Right kidney (tissue), 9 donors: Measurements from ENCODE around the gene RNF130.
A peak's percentile ranks its signal among the peaks of the same experiment; 100 is the strongest.

ENCODE experiments used
- DNase-seq: peaks from one replicate; pipeline ENCODE4 v3.0.0-alpha.2; 2016
- long read RNA-seq, 8 donors: transcript quantifications; one replicate each; lab custom pipeline, GENCODE V29; 2026

The RNF130 gene, protein sequence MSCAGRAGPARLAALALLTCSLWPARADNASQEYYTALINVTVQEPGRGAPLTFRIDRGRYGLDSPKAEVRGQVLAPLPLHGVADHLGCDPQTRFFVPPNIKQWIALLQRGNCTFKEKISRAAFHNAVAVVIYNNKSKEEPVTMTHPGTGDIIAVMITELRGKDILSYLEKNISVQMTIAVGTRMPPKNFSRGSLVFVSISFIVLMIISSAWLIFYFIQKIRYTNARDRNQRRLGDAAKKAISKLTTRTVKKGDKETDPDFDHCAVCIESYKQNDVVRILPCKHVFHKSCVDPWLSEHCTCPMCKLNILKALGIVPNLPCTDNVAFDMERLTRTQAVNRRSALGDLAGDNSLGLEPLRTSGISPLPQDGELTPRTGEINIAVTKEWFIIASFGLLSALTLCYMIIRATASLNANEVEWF
- long read RNA-seq, donor 1, transcript RNF130-205 (9 exons, 2,263 nt) = major isoform, 38 of 77 reads
- long read RNA-seq, donor 1, partial matches to known transcripts = 27 of 77 reads
- long read RNA-seq, donor 1, other reads (novel, unspliced or antisense) = 9 of 77 reads
- long read RNA-seq, donor 2, transcript RNF130-205 (9 exons, 2,263 nt) = major isoform, 17 of 53 reads
- long read RNA-seq, donor 2, partial matches to known transcripts = 21 of 53 reads
- long read RNA-seq, donor 2, other reads (novel, unspliced or antisense) = 10 of 53 reads
- long read RNA-seq, donor 3, transcript RNF130-205 (9 exons, 2,263 nt) = major isoform, 22 of 39 reads
- long read RNA-seq, donor 3, partial matches to known transcripts = 12 of 39 reads
- long read RNA-seq, donor 3, other reads (novel, unspliced or antisense) = 5 of 39 reads
- long read RNA-seq, donor 4, transcript RNF130-205 (9 exons, 2,263 nt) = major isoform, 23 of 44 reads
- long read RNA-seq, donor 4, partial matches to known transcripts = 6 of 44 reads
- long read RNA-seq, donor 4, other reads (novel, unspliced or antisense) = 11 of 44 reads
- long read RNA-seq, donor 5, transcript RNF130-205 (9 exons, 2,263 nt) = major isoform, 29 of 39 reads
- long read RNA-seq, donor 5, partial matches to known transcripts = 0 of 39 reads
- long read RNA-seq, donor 5, other reads (novel, unspliced or antisense) = 7 of 39 reads
- long read RNA-seq, donor 6, transcript RNF130-205 (9 exons, 2,263 nt) = major isoform, 31 of 56 reads
- long read RNA-seq, donor 6, partial matches to known transcripts = 13 of 56 reads
- long read RNA-seq, donor 6, other reads (novel, unspliced or antisense) = 9 of 56 reads
- long read RNA-seq, donor 7, full-length matches to known transcripts = 45 of 107 reads
- long read RNA-seq, donor 7, partial matches to known transcripts = 47 of 107 reads
- long read RNA-seq, donor 7, other reads (novel, unspliced or antisense) = 15 of 107 reads
- long read RNA-seq, donor 8, transcript RNF130-205 (9 exons, 2,263 nt) = major isoform, 26 of 45 reads
- long read RNA-seq, donor 8, partial matches to known transcripts = 8 of 45 reads
- long read RNA-seq, donor 8, other reads (novel, unspliced or antisense) = 7 of 45 reads

DNA sequence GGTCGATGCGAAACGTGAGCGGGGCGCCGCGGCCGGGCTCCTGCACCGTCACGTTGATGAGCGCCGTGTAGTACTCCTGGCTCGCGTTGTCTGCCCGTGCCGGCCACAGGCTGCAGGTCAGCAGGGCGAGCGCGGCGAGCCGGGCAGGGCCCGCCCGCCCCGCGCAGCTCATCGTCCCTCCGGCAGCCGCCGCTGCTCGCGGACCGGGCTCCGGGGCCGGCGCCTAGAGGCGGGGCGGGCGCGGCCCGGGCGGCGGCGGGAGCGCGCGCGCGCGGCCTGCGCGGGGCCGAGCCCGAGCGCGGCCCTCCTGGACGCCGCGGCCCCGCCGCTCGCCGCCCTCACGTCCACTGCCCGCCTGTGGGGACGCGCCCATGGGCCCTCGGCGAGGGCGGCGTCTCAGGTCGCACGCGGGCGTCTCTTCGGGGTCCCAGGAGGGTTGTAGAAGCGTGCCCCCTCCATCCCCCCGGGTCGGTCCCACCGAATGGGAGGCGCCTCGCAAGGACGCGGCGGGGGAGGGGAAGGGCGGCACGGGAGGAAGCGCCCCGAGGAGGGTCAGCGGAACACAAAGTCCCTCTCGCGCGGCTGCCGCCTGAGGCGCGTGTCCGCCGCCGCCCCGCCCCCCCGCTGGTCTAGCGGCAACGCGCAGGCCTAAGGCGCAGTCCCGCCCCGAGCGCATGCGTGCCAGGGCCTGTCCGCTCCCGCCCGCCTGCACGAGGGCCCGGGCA, at the start of gene RNF130:
RNF130 (minus strand) TSS at position 229 of the 725 bp plus-strand sequence; CDS start at position 172, 57 bp downstream.
- peak; percentile 99 for DNase-seq

DNA sequence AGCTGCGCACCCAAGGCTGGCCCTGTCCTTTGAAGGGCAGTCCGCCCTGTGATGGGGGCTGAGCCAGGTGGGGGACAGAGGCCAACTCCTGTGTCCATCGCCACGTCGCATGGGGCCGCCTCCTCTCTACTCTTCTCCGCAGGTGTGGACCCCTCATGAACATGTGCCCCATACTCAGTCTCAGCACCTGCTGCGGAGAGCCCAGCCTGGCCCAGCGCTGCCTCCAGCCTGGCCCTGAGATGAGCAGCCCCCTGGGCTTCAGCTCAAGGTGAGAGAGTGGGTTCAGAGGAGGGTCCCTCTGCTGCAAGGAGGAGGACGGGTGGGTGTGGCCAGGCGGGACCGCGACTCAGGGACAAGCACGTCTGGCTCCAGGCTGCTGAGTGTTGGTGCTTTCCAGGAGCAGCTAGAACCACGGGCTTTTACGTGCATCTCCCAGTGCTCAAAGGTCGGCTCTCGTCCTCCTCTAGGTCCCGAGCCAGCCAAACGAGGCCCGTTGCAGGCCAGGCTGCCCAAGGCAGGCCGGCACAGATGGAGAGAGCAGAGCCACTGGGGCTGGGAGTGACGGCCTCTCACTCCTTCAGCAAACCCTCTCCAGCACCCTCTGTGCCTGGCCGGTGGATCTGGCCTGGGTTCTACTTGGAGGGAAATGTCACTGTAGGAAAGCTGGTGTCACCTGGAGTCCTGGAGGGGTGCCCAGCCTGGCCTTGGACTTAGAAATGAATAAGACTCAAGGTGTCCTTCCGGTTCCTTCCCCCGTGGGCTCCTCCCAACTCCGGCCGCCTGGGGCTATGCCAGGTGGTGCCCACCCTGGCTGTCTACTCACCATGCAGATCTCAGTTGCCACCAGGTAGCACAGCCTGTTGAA, 48.9 kb upstream of the RNF130 start:
- no peak for DNase-seq

DNA sequence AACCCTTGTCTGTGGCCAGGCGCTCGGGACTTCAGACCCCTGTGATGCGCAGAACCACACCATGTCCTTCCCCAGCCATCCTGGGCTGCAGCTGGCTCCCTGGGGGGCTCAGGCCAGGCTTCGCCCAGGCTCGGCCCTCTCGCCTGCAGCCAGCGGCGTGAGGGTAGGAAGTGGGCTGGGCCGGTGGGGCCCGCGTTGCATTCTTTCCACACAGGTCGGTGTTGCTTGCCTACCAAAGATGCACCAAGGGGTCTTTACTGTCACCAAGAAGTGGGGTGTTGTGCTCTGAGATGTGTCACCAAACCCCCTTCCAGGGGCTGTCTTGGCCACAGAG, 48.3 kb upstream of the RNF130 start:
- no peak for DNase-seq

DNA sequence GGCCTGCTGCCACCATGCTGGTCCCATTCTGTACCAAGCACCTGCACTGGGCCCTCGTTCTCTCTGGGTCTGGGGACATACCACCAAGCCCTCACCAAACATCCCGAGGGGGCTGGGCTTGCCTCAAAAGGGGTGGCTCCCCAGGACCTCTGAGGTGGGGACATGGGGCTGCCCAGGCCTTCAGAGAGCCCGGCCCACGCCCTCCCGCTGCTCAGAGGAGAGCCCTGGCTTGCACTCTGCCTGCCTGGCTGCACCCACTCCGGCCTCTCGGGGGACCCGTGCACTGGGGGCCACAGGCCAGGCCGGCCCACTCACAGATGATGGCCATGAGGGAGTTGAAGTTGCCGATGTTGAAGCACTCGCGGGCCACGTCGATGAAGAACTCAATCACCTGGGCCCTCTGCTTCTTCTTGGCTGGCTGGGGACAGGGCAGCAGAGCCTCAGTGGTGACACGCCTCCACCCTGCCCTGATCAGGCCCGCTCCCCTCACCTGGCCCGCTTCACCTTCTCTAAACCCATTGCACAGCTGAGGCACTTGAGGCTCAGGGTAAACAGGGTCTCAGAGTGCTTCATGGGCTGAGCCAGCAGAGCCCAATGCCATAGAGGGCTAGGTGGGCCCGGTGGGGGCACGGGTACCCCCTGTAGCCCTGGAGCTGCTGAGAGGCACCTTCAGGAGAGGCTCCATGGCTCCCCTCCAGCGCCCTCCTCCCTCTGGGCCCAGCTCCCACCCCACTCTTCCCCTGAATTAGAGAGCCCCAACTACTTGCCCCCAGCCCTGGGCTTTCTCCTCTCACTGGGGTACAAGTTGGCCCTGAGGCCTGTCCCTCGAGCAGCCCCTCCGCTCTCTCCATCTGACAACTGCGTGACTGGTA, 47.7 kb upstream of the RNF130 start:
- DNase-seq = no peak

GRCh38 chr5:180118391-180118791, 46.8 kb upstream of the RNF130 start:
- DNase-seq = no peak

DNA sequence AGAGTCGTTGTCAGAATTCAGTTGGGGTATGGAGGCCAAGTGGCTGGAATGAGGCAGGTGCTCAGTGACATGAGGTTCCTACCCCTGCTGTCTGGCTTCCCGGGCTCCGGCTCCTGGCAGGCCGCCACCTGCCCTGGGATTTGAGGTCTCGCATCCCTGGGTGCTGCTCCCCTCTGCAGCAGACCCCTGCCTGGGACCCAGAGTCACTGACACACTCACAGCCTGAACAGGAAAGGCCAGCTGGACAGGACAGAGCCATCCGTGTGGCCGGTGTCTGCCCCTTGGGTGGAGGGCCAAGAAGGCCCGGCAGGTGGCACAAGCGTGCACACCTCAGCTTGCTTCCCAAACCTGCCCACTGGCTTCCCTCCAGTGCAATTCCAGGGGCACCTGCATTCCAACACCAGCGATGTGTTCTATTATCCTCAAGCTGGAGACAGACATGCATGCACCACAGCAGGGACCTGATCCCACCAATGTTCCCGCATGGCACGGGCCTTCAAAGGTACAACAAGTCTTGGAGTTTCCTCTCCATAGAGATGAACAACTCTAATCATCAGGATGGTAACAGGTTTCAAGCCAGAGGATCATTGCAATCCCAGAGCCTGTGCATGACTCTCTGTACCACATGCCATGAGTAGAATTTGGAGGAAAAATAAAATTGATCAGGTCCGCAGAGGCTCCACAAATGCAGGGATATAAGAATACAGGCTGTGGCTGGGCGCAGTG, 45.6 kb upstream of the RNF130 start:
- DNase-seq = no peak

GRCh38 chr5:180116077-180116999, 44.8 kb upstream of the RNF130 start:
- DNase-seq = no peak

- no peak for DNase-seq
Observed at GRCh38 chr5:180115326-180116076, 43.9 kb upstream of the RNF130 start.

DNA sequence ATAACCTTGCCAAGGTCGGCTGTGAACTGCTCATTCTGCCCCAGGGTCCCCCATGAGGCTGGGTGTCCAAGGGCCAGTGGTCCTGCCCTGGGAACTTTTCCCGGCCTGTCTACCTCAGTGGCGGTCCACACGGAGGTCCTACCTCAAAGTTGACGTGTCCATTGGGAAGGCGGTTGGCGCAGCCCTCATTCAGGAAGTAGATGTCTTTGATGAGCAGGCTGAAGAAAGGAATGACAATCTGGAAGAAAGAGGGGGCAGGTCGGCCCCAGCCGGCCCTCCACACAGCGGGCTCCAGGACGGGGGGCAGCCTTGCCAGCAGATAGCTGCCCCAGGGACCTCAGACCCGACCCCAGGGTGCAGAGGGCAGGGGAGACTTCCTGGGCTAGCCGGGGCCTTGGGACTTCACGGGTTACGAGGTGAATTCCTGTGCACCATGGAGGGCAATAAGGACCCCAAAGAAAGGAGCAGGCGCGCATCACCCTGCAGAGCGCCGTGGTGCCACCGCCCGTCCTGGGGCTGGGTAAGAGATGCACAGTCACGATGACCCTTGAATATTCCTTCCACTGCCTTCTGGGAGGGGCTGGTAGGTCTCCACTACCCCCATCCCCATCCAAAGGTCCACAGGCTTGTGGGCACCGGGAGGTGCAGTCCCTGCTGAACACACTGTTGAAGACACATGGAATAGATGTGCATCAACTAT, 42.9 kb upstream of the RNF130 start:
- DNase-seq = no peak

GRCh38 chr5:180113660-180114303, 42.2 kb upstream of the RNF130 start:
- no peak for DNase-seq

DNA sequence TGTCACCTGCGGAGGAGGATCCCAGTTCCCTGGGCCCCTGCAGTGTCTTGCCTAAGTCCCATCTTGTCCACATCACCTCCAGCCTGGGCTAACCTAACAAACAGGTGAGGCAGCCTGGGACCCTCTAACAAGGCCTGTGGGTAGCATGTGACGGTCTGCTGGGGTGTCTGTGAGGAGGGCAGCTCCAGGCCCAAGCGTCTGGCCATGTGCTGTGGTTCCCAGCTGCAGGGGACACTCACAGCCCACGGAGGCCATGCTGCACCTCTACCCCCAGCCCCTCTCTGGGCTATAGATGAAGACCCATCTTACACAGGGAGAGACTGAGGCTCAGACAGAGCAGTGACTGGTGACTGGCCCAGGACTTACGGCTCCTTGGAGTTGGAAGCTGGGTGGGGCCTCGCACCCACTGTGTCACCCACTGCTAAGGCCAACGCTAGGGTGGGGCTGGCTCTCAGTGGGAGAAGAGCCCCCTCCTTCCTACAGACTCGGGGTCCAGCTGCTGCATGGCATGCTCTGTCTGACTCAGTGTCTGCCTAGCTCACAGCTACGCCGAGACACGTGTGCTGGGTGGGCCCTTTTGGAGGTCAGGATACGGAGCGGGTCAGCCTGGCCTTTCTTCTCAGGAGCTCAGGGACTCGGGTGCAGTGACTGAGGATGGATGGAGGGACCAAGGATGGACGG, 40.8 kb upstream of the RNF130 start:
- no peak for DNase-seq

GRCh38 chr5:180111273-180112002, 39.9 kb upstream of the RNF130 start:
- no peak for DNase-seq

GRCh38 chr5:180109920-180110319, 38.4 kb upstream of the RNF130 start:
- no peak for DNase-seq

- DNase-seq = no peak
Observed at GRCh38 chr5:180107005-180107404, 35.4 kb upstream of the RNF130 start.
